HFF-Myc (cell line): Measurements from ENCODE around the gene TTC22.

Experiments
- DNase-seq: peaks from one replicate; pipeline ENCODE4 v3.0.0-alpha.2; 2011; ENCODE audit warnings: low read depth; ENCODE audit errors: extremely low read depth
- H3K4me3 ChIP-seq: replicated peaks from 2 replicates; pipeline ENCODE4 v1.5.1; 2011; ENCODE audit warnings: low read depth, mild to moderate bottlenecking, control low read depth, low read length
- CTCF ChIP-seq: IDR thresholded peaks from 2 replicates; pipeline ENCODE4 v1.5.1; 2012; ENCODE audit warnings: mild to moderate bottlenecking, low read depth, low read length, control low read depth; ENCODE audit errors: missing control alignments

TTC22 gene

GRCh38 chr1:54807756-54808155, 6.6 kb upstream of the TTC22 start:
- no peak for DNase-seq
- no peak for TF ChIP-seq CTCF
- no peak overlapping the region for H3K4me3 ChIP-seq

DNA sequence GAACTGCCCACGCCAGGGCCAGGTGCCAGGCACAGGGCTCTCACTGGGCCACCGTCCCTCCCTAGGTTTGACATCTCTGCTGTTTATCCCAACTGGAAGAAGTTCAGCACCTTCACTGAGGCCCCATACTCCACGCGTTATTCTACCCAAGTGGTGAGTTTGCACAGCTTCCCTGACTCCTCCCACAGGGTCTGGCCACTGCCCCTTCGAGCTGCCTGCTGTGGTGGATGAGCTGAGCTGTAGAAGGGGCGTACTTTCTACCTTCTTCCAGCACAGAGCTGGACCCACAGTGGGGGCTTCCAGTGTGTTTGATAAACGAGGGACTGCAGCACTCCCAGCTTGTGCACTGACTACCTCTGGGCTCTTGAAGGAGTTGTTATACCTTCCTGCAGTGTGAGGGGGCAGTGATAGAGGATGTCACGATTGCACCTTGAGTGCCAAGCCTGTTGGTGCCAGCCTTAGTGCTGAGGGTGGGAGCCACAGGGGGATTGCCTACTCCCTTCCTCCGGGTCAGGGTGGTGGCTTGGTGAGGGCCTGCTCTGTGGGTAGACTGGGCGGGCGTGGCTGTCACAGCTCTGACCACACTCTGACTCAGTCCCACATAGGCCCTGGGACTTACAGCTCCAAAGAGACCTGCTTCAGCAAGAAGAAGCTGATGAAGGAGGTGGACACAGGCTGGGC, 5.9 kb upstream of the TTC22 start:
- no peak for TF ChIP-seq CTCF
- H3K4me3 ChIP-seq, result no peak overlapping the region
- no peak for DNase-seq

GRCh38 chr1:54805981-54806381, 4.9 kb upstream of the TTC22 start:
- TF ChIP-seq CTCF, result no peak
- DNase-seq, result no peak

GRCh38 chr1:54805466-54805865, 4.3 kb upstream of the TTC22 start:
- no peak overlapping the region for H3K4me3 ChIP-seq
- TF ChIP-seq CTCF, result no peak
- no peak for DNase-seq

More at GRCh38 chr1:54805981-54806381, 4.9 kb upstream of the TTC22 start:
- no peak overlapping the region for H3K4me3 ChIP-seq

DNA sequence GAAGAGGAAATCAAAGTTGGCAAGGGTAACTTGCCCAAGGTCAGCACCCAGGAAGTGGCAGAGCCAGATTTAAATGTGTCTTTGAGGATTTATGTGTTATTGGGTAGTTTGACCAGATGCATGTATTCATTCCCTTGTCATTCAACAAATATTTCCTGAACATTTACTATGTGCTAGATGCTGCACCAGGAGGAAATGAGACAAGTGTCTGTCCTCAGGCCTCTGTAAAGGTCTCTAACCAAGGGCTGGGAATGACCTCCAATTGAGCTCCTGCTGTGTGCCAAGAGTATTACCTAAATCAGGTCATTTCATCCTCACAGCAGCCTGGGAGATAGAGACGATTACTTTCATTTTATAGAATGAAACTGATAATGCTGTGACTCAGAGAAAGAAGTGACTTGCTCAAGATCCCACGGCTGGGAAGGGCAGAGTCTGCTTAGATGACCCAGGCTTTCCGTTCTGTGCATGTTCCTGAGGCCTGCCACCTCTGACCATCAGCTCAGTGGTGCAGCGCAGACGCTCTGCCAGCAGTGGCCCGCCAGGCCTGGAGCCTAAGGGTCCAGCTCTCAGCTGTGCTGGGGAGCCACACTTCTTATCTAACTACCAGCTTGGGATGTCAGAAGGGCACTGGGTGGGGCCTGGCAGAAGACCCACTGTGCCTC, 3.5 kb upstream of the TTC22 start:
- H3K4me3 ChIP-seq, result no peak overlapping the region
- DNase-seq, result no peak
- TF ChIP-seq CTCF, result no peak

GRCh38 chr1:54803761-54804470, 2.8 kb upstream of the TTC22 start:
- DNase-seq, result no peak
- TF ChIP-seq CTCF, result no peak
- no peak overlapping the region for H3K4me3 ChIP-seq
